Epithelial cell of proximal tubule (primary cell): ENCODE data around the gene SLC12A8. TPM values are rescaled to one million over a fixed set of nuclear protein-coding genes. Genes with fewer than 3 reads are reported as not detected.

Experiments used
- DNase-seq: peaks from one replicate; pipeline ENCODE4 v3.0.0-alpha.2; 2011; ENCODE audit warnings: low read depth
- H3K4me3 ChIP-seq: 2 replicates; pipeline ENCODE4 v1.5.1; 2011; ENCODE audit warnings: low read depth, mild to moderate bottlenecking, low read length
- CTCF ChIP-seq: conservative IDR thresholded peaks from 2 replicates; pipeline ENCODE4 v1.5.1; 2012; ENCODE audit warnings: low read depth, mild to moderate bottlenecking, low read length
- total RNA-seq: library from RNA; depleted of rRNA; stranded (reverse); fragments of >200 nt; gene quantifications from 2 replicates; pipeline ENCODE4 v1.2.3, GENCODE V29; 2015

SLC12A8 gene
- total RNA-seq, 1 donor from 2014 or later, result 17.9 TPM

DNA sequence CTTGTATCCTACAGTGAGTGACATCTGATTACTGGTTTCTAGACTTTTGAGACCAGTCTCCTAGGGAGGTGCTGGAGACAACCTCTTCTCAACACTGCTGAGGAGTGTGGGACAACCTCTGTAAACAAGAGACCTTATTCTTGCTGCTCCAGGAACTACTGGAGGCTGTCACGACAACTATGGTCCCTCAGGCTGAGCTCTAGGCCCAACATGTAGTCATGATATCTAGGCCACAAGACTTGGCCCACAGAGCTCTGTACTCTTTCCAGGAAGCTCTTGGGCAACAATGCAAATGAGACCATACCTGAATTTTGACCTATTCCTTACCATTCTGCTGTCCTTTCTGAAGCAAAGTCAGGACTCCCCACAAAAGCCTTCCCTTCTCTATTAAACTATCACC is 132.5 kb downstream of the SLC12A8 start:
- H3K4me3 ChIP-seq, result no peak overlapping the region
- no peak for DNase-seq
- TF ChIP-seq CTCF, result no peak

DNA sequence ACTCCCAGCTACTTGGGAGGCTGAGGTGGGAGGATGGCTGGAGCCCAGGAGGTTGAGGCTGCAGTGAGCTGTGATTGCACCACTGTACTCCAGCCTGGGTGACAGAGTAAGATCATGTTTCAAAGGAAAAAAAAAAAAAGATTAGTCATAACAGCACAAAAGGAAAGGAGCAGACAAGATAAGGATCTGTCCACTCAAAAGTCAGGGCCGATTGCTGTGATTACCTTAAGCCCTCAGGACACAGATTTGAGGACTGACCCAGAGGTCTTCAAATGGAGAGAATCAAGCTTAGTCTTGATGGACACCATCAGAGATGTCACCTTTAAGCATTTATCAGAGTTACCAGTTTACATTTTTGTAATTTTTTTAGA is 132.9 kb downstream of the SLC12A8 start:
- no peak overlapping the region for H3K4me3 ChIP-seq
- DNase-seq, result no peak
- TF ChIP-seq CTCF, result no peak

- no peak for DNase-seq
- no peak for TF ChIP-seq CTCF
- no peak overlapping the region for H3K4me3 ChIP-seq
These were observed 133.4 kb downstream of the SLC12A8 start for GRCh38 chr3:125078951-125079674.

- no peak for DNase-seq
- no peak overlapping the region for H3K4me3 ChIP-seq
- no peak for TF ChIP-seq CTCF
These were observed 134.7 kb downstream of the SLC12A8 start for GRCh38 chr3:125077864-125078263.

DNA sequence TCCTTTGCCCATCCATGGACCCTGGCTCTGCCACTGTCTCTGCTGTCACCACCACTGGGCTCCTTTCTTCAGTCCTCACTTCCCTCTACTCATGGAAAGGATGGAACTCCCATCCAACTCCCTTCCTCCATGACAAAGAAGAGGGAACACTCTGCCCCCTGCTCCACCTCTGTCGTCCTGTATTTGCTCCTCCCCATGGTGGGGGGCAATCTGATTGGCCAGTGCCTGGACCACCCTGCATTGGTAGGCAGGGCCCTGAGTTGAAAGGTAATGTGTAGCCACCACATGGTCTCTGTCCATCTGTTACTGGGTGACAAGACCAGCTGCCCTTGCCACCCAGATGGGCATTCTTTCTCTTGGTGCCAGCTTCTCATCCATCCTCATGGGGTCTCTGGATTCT is 136.1 kb downstream of the SLC12A8 start:
- no peak for TF ChIP-seq CTCF
- no peak overlapping the region for H3K4me3 ChIP-seq
- no peak for DNase-seq

- TF ChIP-seq CTCF, result no peak
- H3K4me3 ChIP-seq, result no peak overlapping the region
- no peak for DNase-seq
These were observed 136.8 kb downstream of the SLC12A8 start for GRCh38 chr3:125075738-125076137.

DNA sequence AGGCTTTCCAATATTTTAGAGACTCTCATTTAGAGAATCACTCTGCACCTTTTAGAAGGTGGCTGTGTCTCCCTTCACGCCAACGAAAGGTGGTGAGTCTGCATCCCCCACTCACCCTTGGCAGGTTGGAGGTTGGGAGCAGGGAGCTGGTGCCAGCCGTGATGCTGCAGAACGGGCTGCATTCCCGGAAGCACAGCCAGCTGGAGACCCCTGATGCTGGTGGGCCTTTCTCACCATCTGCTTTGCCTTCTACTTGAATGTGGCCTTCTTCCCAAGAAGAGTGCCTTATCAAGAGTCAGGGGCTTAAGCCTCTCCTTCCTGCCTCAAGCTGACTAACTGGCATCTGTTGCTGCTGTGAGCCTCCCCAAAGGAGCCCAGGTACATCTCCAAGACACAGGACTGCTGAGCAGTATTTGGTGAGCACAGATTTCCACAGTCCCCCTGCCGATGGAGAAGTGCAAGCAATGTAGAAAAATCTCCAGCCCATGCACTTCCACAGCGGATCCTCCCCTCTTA is 139.1 kb downstream of the SLC12A8 start:
- TF ChIP-seq CTCF, result no peak
- H3K4me3 ChIP-seq, result no peak overlapping the region
- no peak for DNase-seq
